GM23338 (cell line): ENCODE data around the gene TRUB1.

Experiments used
- CREB1 ChIP-seq: fragments of 250-450 bp; sonication (Bioruptor Pico); IDR thresholded peaks from 2 replicates; pipeline ENCODE4 v1.5.0; 2020; ENCODE audit warnings: low read depth, mild to moderate bottlenecking, moderate library complexity
- CTCF ChIP-seq, 2 experiments: fragments of 200-600 bp in 1 of 2; sonication (generic) in 1 of 2; conservative IDR thresholded peaks; 2 replicates each; pipeline versions ENCODE4 v1.5.1 to v1.6.1; 2016 to 2017; ENCODE audit warnings: antibody characterized with exemption in 2 of 2, low read depth in 2 of 2, mild to moderate bottlenecking in 2 of 2, moderate library complexity in 1 of 2
- EZH2 ChIP-seq: fragments of 200-600 bp; sonication (generic); IDR thresholded peaks from one replicate; pipeline ENCODE4 v1.8.0; 2017; ENCODE audit warnings: antibody characterized with exemption, mild to moderate bottlenecking, low read depth; ENCODE audit not compliant: unreplicated experiment
- EZH2phosphoT487 ChIP-seq: fragments of 200-600 bp; sonication (generic); IDR thresholded peaks from one replicate; pipeline ENCODE4 v1.8.1; 2018; ENCODE audit warnings: antibody characterized with exemption; ENCODE audit not compliant: unreplicated experiment
- POLR2AphosphoS5 ChIP-seq: IDR thresholded peaks from 2 replicates; pipeline ENCODE4 v1.6.1; 2016; ENCODE audit warnings: antibody characterized with exemption, low read depth
- REST ChIP-seq: IDR thresholded peaks from one replicate; pipeline ENCODE4 v1.6.1; 2018; ENCODE audit warnings: antibody characterized with exemption; ENCODE audit not compliant: unreplicated experiment
- STAT1 ChIP-seq: IDR thresholded peaks from one replicate; pipeline ENCODE4 v1.6.1; 2016; ENCODE audit warnings: antibody characterized with exemption; ENCODE audit not compliant: unreplicated experiment
- ZNF331 ChIP-seq: fragments of 250-450 bp; sonication (Bioruptor Pico); IDR thresholded peaks from 2 replicates; pipeline ENCODE4 v1.5.0; 2020; ENCODE audit warnings: low read depth, mild to moderate bottlenecking, moderate library complexity

GRCh38 chr10:114899982-114900381 is 38.0 kb upstream of the TRUB1 start:
- TF ChIP-seq CTCF (conservative IDR thresholded peaks at IDR 0.05; ENCODE audit: low read depth in 2 of 2) (no peak), EZH2 (no peak), REST (no peak), POLR2AphosphoS5 (no peak), STAT1 (no peak), ZNF331 (no peak), EZH2phosphoT487 (no peak), CREB1 (no peak)
